Left lung (tissue), 10 donors: ENCODE measurements around the gene IP6K3. TPM values are rescaled to one million over a fixed set of nuclear protein-coding genes. Genes with fewer than 3 reads are reported as not detected.

ENCODE experiments used
- ATAC-seq: fragments of 200-7000 bp; cut with Tn5 transposase; one replicate; pipeline ENCODE4 v1.9.1; 2020; ENCODE audit warnings: moderate library complexity
- DNase-seq, 4 donors: peaks; one replicate each; pipeline ENCODE4 v3.0.0-alpha.2; 2013 to 2020
- H3K27ac ChIP-seq, 2 donors: fragments of 200-600 bp; sonication (generic) in 1 of 2; one replicate each; pipeline versions ENCODE4 v1.5.0 to v1.8.0; 2020 to 2021
- H3K27me3 ChIP-seq, 2 donors: fragments of 200-600 bp; sonication (generic) in 1 of 2; one replicate each; pipeline versions ENCODE4 v1.5.0 to v1.8.0; 2020 to 2021
- H3K36me3 ChIP-seq, 2 donors: fragments of 200-600 bp; sonication (generic) in 1 of 2; one replicate each; pipeline versions ENCODE4 v1.5.0 to v1.8.0; 2020 to 2021
- H3K4me1 ChIP-seq, 2 donors: fragments of 200-600 bp; one replicate each; pipeline ENCODE4 v1.8.0; 2021
- H3K4me3 ChIP-seq, 2 donors: fragments of 200-600 bp; sonication (generic) in 1 of 2; one replicate each; pipeline versions ENCODE4 v1.5.0 to v1.8.0; 2020 to 2021; ENCODE audit warnings: mild to moderate bottlenecking in 1 of 2
- H3K9me3 ChIP-seq, 2 donors: fragments of 200-600 bp; sonication (generic) in 1 of 2; one replicate each; pipeline versions ENCODE4 v1.5.0 to v1.8.0; 2020 to 2021
- intact Hi-C, 2 donors: fragments of 100-400 bp; cut with DNase I; formaldehyde crosslinking; loops; one replicate each; pipeline versions ENCODE4 v1.11.2 to v1.14.2; 2022
- polyA plus RNA-seq, 6 donors: library from polyadenylated mRNA; unstranded; fragments of 120-200 nt; gene quantifications; one replicate each; pipeline ENCODE4 v1.2.1, GENCODE V29; 2013; ENCODE audit not compliant: insufficient read length in 6 of 6
- total RNA-seq, 2 donors: library from RNA; stranded (reverse); fragmentation: NEBNext Ultra II Directional; extraction: Animal tissue kit (Norgen Biotek cat#: 25700); gene quantifications; one replicate each; pipeline ENCODE4 v1.2.1, GENCODE V29; 2021
- TF ChIP-seq, protein P1 (sequence below), 2 donors: fragments of 200-600 bp; sonication (generic) in 1 of 2; IDR thresholded peaks; one replicate each; pipeline versions ENCODE4 v1.5.0 to v1.8.0; 2021; ENCODE audit warnings: antibody characterized with exemption in 2 of 2
- donor health status: DM: no; HTN: yes; CAD: no.
- donor health status: DM: no; HTN: no; CAD: no.

The IP6K3 gene
- total and polyA plus RNA-seq, 8 donors, result 0.87 to 5.4 (median 3.3) TPM

DNA sequence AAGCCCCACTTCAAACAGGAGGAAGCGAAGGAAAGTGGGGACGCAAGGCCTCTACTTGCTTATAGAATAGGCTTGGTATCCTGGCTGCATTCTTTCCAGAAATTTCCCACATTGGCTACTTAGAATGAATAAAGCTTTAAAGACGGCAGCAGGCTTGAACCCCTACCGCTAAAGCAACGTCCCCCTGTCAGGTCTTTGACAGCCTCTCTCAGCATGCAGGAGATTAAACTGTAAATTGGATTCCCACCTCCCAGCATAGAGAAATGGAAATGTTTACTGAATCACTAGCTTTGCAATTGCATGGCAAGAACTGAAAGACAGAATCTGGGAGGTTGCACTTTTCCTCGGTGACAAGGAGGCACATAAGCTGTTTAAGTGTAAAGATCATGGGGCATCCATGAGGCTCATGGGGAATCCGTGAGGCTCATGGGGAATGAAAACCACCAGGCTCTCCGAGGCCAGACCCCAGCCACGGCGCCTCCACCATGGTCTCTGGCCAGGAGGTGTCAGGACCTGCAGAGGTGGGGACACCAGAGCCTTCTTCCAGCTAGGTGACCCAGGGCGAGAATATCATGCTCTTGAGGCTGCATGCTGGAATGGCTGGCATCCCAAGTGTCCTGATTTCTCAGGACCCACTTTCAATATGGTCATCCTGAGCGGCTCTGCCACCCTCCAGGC lies 31.9 kb upstream of the IP6K3 start:
- intact Hi-C loops, result loop anchor here in 1 of 2 donors (10.0 kb wide), 1 partner anchor 246 kb away; no protein-coding TSS in a partner anchor
- H3K4me3 ChIP-seq, result no peak overlapping the region
- H3K27me3 ChIP-seq, result no peaks in the 10 kb centered on the region
- TF ChIP-seq, protein P1, sequence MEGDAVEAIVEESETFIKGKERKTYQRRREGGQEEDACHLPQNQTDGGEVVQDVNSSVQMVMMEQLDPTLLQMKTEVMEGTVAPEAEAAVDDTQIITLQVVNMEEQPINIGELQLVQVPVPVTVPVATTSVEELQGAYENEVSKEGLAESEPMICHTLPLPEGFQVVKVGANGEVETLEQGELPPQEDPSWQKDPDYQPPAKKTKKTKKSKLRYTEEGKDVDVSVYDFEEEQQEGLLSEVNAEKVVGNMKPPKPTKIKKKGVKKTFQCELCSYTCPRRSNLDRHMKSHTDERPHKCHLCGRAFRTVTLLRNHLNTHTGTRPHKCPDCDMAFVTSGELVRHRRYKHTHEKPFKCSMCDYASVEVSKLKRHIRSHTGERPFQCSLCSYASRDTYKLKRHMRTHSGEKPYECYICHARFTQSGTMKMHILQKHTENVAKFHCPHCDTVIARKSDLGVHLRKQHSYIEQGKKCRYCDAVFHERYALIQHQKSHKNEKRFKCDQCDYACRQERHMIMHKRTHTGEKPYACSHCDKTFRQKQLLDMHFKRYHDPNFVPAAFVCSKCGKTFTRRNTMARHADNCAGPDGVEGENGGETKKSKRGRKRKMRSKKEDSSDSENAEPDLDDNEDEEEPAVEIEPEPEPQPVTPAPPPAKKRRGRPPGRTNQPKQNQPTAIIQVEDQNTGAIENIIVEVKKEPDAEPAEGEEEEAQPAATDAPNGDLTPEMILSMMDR (IDR thresholded peaks at IDR 0.05), result no peak
- no peaks in the 10 kb centered on the region for H3K9me3 ChIP-seq
- H3K4me1 ChIP-seq, result peaks cover 0 to 6% of the 10 kb centered on the region in 2 donors
- no peak overlapping the region for H3K27ac ChIP-seq
- peak in 1 of 4 donors; percentile 54 for DNase-seq
- H3K36me3 ChIP-seq, result peaks cover under 1 to 100% of the 10 kb centered on the region in 2 donors
- ATAC-seq, result no peak

DNA sequence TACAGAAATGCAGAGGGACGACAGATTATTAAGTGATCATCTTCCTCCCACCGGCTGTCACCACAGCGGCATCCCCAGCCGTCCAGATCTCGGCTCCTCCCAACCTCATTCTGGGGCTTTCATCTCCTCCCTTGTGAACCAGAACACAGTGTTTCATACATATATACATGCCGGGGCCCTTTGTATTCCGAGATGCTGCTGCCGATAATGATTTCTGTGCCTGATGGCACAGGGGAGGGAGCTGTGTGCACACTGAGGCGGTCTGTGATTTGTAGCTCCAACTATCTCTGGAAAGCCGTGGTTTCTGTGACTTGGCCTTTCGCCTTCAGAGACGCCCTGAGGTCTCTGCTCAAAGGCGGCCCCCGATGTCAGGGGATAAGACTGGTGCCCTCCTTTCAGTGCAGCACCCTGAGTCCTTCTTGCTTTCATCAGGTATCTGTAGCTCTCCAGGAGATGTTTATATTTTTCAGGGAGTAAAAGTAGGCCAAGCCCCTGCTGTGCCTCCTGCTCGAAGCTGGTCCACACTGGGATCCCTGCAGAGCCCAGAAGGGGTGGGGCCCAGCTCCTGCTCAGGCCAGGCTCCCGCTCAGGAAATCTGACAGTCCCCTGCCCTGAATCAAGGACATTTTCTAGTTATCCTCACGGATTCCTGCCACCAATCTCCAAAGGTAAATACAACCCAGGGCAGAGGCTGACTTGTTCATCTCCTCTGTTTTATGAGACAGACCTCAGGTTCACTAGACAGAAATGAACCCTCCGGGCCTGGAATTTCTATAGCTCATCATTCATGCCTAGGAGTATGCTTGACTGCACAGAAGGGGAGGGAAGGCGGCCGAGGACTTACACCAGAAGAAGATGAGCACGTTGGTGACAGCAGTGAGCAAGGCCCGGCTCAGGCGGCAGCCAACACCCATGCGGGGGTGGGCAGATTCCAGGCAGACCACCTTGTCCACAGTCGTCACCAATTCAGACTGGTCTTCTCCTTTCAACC lies 31.0 kb upstream of the IP6K3 start:
- DNase-seq (peak in 1 of 4 donors; percentile 58), ATAC-seq (no peak)
- no peak overlapping the region for H3K27ac ChIP-seq
- TF ChIP-seq, protein P1 (IDR thresholded peaks at IDR 0.05), result no peak
- no peak overlapping the region for H3K4me3 ChIP-seq
- H3K9me3 ChIP-seq, result no peaks in the 10 kb centered on the region
- H3K36me3 ChIP-seq, result peaks cover 0 to 100% of the 10 kb centered on the region in 2 donors
- intact Hi-C loops, result loop anchor here in 1 of 2 donors (10.0 kb wide), 1 partner anchor 247 kb away; no protein-coding TSS in a partner anchor
- no peaks in the 10 kb centered on the region for H3K27me3 ChIP-seq
- peaks cover 0 to 9% of the 10 kb centered on the region in 2 donors for H3K4me1 ChIP-seq

DNA sequence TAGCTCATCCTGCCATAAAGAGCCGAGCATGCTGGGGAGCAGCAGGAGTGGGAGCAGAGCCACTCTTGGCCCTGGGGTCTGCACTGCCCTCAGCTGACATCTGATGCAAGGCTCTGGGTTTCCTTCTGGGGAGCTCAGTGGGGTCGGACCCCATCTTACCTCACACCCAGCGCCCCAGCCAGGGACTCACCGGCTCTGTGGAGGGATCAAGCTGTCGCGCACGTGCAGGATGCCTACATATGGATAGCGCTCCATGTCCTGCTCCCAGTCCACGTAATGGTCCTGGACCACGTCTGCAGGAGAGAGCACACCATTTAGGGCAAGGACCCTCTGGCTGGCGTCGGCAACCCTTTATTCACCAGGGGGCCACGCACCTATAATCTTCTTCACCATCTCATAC lies 30.1 kb upstream of the IP6K3 start:
- no peaks in the 10 kb centered on the region for H3K27me3 ChIP-seq
- intact Hi-C loops, result loop anchor here in 1 of 2 donors (10.0 kb wide), 1 partner anchor 248 kb away; no protein-coding TSS in a partner anchor
- H3K27ac ChIP-seq, result no peak overlapping the region
- peaks cover 3 to 17% of the 10 kb centered on the region in 2 donors for H3K4me1 ChIP-seq
- no peak overlapping the region for H3K4me3 ChIP-seq
- no peaks in the 10 kb centered on the region for H3K9me3 ChIP-seq
- TF ChIP-seq, protein P1 (IDR thresholded peaks at IDR 0.05), result no peak
- peaks cover 0 to 100% of the 10 kb centered on the region in 2 donors for H3K36me3 ChIP-seq
- ATAC-seq (no peak), DNase-seq (peak in 1 of 4 donors; percentile 43)

DNA sequence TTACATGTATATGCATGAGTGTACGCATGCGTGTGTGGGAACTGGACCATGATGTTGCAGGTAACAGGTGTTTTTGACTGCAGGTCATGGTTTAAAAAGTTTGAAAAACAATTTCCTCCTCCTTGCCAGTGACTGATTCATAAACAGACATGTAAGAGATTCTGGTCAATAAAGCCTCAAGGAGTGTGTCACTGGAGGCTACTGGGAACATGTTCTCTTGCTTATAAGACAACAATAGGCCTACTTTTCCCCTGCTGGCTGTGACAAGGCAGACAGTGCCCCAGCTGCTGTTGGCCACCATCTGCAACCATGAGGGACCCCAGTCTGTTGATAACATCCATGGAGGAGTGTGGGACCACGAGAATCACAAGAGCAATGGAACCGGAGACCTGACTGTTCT lies 29.5 kb upstream of the IP6K3 start:
- no peaks in the 10 kb centered on the region for H3K9me3 ChIP-seq
- intact Hi-C loops, result loop anchor here in 1 of 2 donors (10.0 kb wide), 1 partner anchor 249 kb away; no protein-coding TSS in a partner anchor
- H3K27ac ChIP-seq, result no peak overlapping the region
- H3K4me1 ChIP-seq, result peaks cover 6 to 19% of the 10 kb centered on the region in 2 donors
- TF ChIP-seq, protein P1 (IDR thresholded peaks at IDR 0.05), result no peak
- DNase-seq (peak in 1 of 4 donors; percentile 31), ATAC-seq (no peak)
- no peak overlapping the region for H3K4me3 ChIP-seq
- peaks cover 0 to 96% of the 10 kb centered on the region in 2 donors for H3K36me3 ChIP-seq
- no peaks in the 10 kb centered on the region for H3K27me3 ChIP-seq
